Measurements from ENCODE around the gene MTHFS.
"Not testable (repeated sequence)": the region's sequence is repeated elsewhere in the genome, so short reads cannot be mapped to it uniquely, and the experiment has no call there.

MTHFS gene

DNA sequence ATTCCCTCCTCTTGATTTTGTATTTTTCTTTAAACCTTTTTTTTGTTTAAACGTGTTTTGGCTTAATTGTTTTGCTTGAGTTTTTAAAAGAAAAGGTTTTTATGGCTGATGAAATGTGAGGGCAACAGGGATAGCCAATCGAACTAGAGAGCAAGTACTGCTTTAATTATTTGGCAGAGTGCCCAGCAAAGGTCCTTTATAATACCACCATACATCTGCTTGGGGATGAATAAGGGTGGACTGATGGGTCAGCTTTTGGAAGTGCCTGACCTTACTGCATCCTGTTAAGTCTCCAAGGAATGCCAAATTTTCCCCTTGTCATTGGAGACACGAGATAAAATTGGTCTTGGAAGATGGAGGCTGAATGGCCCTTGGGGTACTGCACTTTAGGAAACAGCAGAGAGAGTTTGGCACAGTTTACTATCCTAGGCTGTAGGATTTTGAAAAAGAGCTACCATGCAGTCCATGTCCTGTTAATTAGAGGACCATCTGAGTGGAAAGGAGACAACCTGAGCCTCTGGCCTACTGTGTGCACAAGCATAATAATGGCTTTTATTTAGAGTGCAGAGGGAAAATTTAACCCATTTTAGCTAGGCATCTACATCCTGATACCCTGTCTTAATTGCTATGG, 19.8 kb upstream of the MTHFS start:
- no peak for DNase-seq (ENCODE audit: low read depth in 2 of 2, low spot score in 1 of 2)

GRCh38 chr15:79915776-79916501, 19.1 kb upstream of the MTHFS start:
- not testable (repeated sequence) for DNase-seq (ENCODE audit: low read depth in 2 of 2, low spot score in 1 of 2)

DNA sequence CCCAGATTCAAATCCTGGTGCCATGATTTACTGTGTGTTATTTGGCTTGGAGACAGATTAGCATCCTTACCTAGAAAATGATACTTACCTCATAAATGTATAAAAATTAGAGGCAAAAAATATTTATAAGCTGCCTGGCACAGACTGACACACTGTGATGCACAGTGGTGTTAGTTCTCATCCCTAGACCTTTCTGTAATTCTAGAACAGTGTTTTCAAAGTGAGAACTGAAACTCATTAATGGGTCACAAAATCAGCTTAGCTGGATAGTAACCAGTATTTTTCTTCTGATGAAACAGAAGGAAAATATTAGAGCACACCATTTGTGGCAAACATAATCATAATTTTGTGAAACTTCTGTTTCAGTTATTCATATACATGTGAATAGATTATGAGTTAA, 17.9 kb upstream of the MTHFS start:
- no peak for DNase-seq (ENCODE audit: low read depth in 2 of 2, low spot score in 1 of 2)

GRCh38 chr15:79909556-79910335, 12.9 kb upstream of the MTHFS start:
- not testable (repeated sequence) for DNase-seq (ENCODE audit: low read depth in 2 of 2, low spot score in 1 of 2)

DNA sequence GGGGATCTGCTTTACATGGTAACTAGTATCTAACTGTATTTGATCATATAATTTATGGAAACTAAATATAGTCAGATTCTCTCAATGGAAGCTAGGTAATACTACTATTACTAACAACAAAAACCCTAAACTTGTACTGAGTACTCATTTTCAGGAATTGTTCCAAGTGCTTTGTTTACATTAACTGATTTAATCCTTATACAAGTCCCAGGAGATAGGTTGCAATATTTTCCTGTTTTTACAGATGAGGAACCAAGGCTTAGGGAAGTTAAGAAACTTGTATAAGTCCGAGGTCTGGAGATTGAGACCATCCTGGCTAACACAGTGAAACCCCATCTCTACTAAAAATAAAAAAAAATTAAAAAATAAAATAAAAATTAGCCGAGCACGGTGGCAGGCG, 7.5 kb upstream of the MTHFS start:
- DNase-seq (ENCODE audit: low read depth in 2 of 2, low spot score in 1 of 2): no peak

DNA sequence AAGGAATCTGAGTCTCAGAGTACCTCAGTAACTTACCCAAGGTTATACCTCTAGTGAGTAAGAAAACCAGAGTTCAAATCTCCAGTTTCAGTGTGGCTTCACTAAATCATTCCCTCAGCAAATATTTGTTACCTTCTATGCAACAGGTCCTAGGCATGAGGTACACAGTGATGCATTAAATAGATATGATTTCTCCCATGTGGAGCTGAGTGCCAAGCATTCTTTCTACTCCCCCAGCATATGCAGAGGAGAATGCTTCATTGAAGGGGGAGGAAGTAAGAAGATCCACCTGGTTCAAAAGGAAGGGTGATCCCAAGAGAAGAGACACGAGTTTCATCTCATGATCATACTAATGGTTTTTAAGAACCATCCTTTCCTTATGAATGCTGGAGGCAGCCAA, 6.8 kb upstream of the MTHFS start:
- DNase-seq (ENCODE audit: low read depth in 2 of 2, low spot score in 1 of 2): no peak

GRCh38 chr15:79903144-79903543, 6.3 kb upstream of the MTHFS start:
- DNase-seq (ENCODE audit: low read depth in 2 of 2, low spot score in 1 of 2): no peak

DNA sequence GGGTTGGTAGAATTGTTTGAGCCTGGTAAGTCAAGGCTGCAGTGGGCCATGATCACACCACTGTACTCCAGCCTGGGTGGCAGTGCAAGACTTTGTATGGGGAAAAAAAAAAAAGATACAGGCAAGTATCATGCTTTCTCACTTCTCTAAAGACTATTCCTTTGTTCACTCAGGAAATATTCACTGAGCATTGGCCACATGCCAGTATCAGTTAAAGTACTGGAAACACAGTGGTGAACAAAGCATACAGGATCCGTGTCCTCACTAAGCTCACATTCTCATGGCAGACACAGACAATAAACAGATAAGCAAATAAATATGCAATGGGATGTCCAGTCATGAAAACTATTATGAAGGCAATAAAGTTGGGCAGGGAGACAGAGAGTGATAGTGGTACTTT, 5.1 kb upstream of the MTHFS start:
- DNase-seq (ENCODE audit: low read depth in 2 of 2, low spot score in 1 of 2): no peak

- not testable (repeated sequence) for DNase-seq (ENCODE audit: low read depth in 2 of 2, low spot score in 1 of 2)
These were observed 4.1 kb upstream of the MTHFS start for GRCh38 chr15:79900818-79901378.

- DNase-seq (ENCODE audit: low read depth in 2 of 2, low spot score in 1 of 2): no peak
These were observed 3.3 kb upstream of the MTHFS start for GRCh38 chr15:79900087-79900486.

DNA sequence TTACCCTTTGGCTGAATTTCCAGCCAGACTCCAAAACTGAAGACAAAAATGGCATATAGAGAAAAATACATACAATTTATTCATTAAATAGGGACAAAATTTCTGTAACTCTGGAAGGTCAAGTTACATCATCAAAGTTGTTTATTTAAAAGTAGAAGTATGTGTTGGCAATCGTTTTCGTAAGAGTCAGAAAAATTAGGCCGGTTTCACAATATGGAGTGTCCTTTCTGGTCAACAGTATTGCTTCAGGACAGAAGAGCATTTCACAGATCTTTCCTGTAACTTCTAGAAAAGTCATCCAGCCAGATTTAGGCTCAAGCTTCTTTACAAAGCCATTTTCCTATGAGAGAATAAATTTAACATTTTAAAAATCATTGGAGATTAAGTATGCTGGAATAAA, 2.0 kb upstream of the MTHFS start:
- not testable (repeated sequence) for DNase-seq (ENCODE audit: low read depth in 2 of 2, low spot score in 1 of 2)

- no peak for DNase-seq (ENCODE audit: low read depth in 2 of 2, low spot score in 1 of 2)
These were observed 1.6 kb upstream of the MTHFS start for GRCh38 chr15:79898369-79898768.

GRCh38 chr15:79897701-79898113, 893 bp upstream of the MTHFS start:
- DNase-seq (ENCODE audit: low read depth in 2 of 2, low spot score in 1 of 2): no peak

- DNase-seq (ENCODE audit: low read depth in 2 of 2, low spot score in 1 of 2): no peak
These were observed 515 bp upstream of the MTHFS start for GRCh38 chr15:79897380-79897678.

- peak in 1 of 2 donors; percentile 5 for DNase-seq (ENCODE audit: low read depth in 2 of 2, low spot score in 1 of 2)
These were observed 632 bp downstream of the MTHFS start for GRCh38 chr15:79896131-79896633.

DNA sequence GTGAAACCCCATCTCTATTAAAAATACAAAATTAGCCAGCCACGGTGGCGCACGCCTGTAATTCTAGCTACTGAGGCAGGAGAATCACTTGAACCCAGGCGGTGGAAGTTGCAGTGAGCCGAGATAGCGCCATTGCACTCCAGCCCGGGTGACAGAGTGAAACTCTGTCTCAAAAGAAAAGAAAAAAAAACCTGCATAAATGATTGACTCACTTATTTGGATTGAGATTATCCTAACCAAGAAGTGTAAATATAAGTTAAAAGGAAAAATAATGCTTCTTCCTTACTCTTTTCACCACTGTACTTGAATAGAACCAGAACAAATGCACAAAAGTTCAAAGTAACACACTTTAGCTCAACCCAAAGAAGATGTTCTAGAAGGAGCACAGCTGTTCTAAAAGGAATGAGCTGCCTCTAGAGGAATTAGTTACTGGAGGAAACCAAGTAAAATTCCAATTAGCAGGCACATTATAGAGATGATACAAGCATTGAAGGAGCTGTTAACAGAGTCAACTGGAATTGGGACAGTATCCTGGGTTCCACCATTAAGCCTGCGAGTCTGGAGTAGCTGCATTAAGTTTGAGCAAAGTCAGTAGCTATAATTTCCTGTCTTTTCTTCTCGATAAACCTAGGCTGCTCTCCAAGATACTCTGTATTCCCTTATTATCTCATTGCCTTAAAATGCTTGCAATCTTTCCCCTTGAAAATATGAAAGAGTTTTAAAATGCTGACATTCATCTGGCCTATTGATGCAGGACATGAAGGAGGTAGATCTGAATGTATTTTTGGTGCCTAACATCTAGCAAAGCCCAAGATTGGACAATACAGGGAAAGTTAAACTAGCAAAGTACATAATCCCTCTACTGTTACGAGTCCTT, 9.5 kb downstream of the MTHFS start:
- no peak for DNase-seq (ENCODE audit: low read depth in 2 of 2, low spot score in 1 of 2)

GRCh38 chr15:79886124-79886523, 10.7 kb downstream of the MTHFS start:
- no peak for DNase-seq (ENCODE audit: low read depth in 2 of 2, low spot score in 1 of 2)

DNA sequence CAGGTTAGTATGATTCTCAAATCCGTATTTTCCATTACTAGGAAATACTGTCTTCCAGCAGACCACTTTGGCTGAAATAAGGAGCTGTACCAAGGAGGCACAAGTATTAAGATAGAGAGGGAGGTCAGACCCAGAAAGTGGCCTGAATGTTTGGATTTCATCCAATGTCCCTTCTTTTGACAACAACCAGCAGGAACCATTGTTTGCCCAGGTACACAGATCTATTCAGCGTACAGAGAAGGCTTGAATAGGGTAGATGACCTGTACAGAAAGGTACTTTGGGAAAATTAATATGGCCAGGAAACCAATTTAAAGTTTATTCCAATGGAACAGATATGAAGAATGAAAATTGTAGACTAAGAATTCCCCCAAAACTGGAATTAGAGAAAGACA, 12.6 kb downstream of the MTHFS start:
- DNase-seq (ENCODE audit: low read depth in 2 of 2, low spot score in 1 of 2): no peak

GRCh38 chr15:79883579-79884203, 13.1 kb downstream of the MTHFS start:
- no peak for DNase-seq (ENCODE audit: low read depth in 2 of 2, low spot score in 1 of 2)

- DNase-seq (ENCODE audit: low read depth in 2 of 2, low spot score in 1 of 2): no peak
These were observed 15.1 kb downstream of the MTHFS start for GRCh38 chr15:79881668-79882067.
